GM18517 (cell line): Measurements from ENCODE around the gene NEGR1.
A peak's percentile ranks its signal among the peaks of the same experiment; 100 is the strongest.

ENCODE experiments used
- ATAC-seq: cut with Tn5 transposase; IDR thresholded peaks from one replicate; pipeline ENCODE4 v1.9.1; 2021; ENCODE audit warnings: mild to moderate bottlenecking, moderate library complexity; ENCODE audit not compliant: unreplicated experiment

NEGR1 gene

GRCh38 chr1:71787699-71788098 is 494.6 kb downstream of the NEGR1 start:
- no peak for ATAC-seq

- no peak for ATAC-seq
These were observed 496.1 kb downstream of the NEGR1 start for GRCh38 chr1:71786218-71786617.

- no peak for ATAC-seq
These were observed 496.9 kb downstream of the NEGR1 start for GRCh38 chr1:71785450-71785849.

- no peak for ATAC-seq
These were observed 497.3 kb downstream of the NEGR1 start for GRCh38 chr1:71785000-71785399.

- no peak for ATAC-seq
These were observed 498.1 kb downstream of the NEGR1 start for GRCh38 chr1:71784241-71784640.

- ATAC-seq: no peak
These were observed 499.3 kb downstream of the NEGR1 start for GRCh38 chr1:71783071-71783470.

- no peak for ATAC-seq
These were observed 500.9 kb downstream of the NEGR1 start for GRCh38 chr1:71781450-71781849.

- ATAC-seq: peak; percentile 87
These were observed 501.7 kb downstream of the NEGR1 start for GRCh38 chr1:71780681-71781080.

GRCh38 chr1:71778940-71779339 is 503.4 kb downstream of the NEGR1 start:
- no peak for ATAC-seq

- ATAC-seq: no peak
These were observed 505.2 kb downstream of the NEGR1 start for GRCh38 chr1:71777094-71777493.

GRCh38 chr1:71774705-71775104 is 507.6 kb downstream of the NEGR1 start:
- no peak for ATAC-seq

GRCh38 chr1:71770121-71770520 is 512.2 kb downstream of the NEGR1 start:
- ATAC-seq: no peak

- no peak for ATAC-seq
These were observed 515.6 kb downstream of the NEGR1 start for GRCh38 chr1:71766748-71767147.

GRCh38 chr1:71762514-71763255 is 519.7 kb downstream of the NEGR1 start:
- ATAC-seq: no peak

- ATAC-seq: no peak
These were observed 526.9 kb downstream of the NEGR1 start for GRCh38 chr1:71755441-71755840.

GRCh38 chr1:71753746-71754145 is 528.6 kb downstream of the NEGR1 start:
- no peak for ATAC-seq

- ATAC-seq: no peak
These were observed 537.0 kb downstream of the NEGR1 start for GRCh38 chr1:71745326-71745725.

GRCh38 chr1:71743862-71744261 is 538.5 kb downstream of the NEGR1 start:
- no peak for ATAC-seq

- ATAC-seq: no peak
These were observed 543.4 kb downstream of the NEGR1 start for GRCh38 chr1:71738910-71739309.

- no peak for ATAC-seq
These were observed 544.1 kb downstream of the NEGR1 start for GRCh38 chr1:71738256-71738655.

- no peak for ATAC-seq
These were observed 544.6 kb downstream of the NEGR1 start for GRCh38 chr1:71737768-71738167.

- ATAC-seq: no peak
These were observed 549.2 kb downstream of the NEGR1 start for GRCh38 chr1:71733121-71733520.

GRCh38 chr1:71721532-71721931 is 560.8 kb downstream of the NEGR1 start:
- no peak for ATAC-seq
